ENCODE data around the gene CCDC77. TPM values are rescaled to one million over a fixed set of nuclear protein-coding genes. Genes with fewer than 3 reads are reported as not detected.

Gene CCDC77
- 3.2 and 8.2 TPM in 2 replicates for total RNA-seq

GRCh38 chr12:401235-402028, at the start of gene CCDC77:
TSS of gene CCDC77 (plus strand) at chr12:401644. CDS start at chr12:409384, 7,740 bp downstream.

GRCh38 chr12:389142-390096, 12.0 kb upstream of the CCDC77 start, which contains the start of gene KDM5A:
TSS of gene KDM5A (minus strand) at chr12:389320. CDS start at chr12:389091, 229 bp downstream.

GRCh38 chr12:459430-460258, 58.2 kb downstream of the CCDC77 start, which contains the start of gene B4GALNT3:
TSS of gene B4GALNT3 (plus strand) at chr12:459939. CDS start at chr12:460377, 438 bp downstream.

Other genes with a start within 250 kb of the CCDC77 start
- gene SLC6A12, start 187.5 kb upstream of the CCDC77 start, total RNA-seq: not detected in 2 replicates
- not detected in 2 replicates for gene SLC6A13, start 138.8 kb upstream of the CCDC77 start, total RNA-seq
- 22.7 and 37.2 TPM in 2 replicates for gene KDM5A, start 12.3 kb upstream of the CCDC77 start, total RNA-seq
- gene B4GALNT3, start 58.3 kb downstream of the CCDC77 start, total RNA-seq: not detected in 2 replicates

Data from myometrial cell (primary cell).